GM12891 (cell line): ENCODE measurements around the gene FLNC.

Experiments used
- DNase-seq: peaks from one replicate; pipeline ENCODE4 v3.0.0; 2011; ENCODE audit warnings: low spot score; ENCODE audit not compliant: insufficient read length
- FAIRE-seq: peaks from 2 replicates; lab custom pipeline; 2011; peaks lifted over from hg19 to GRCh38; lab: Jason Lieb, UNC
- PAX5 ChIP-seq: IDR thresholded peaks from 2 replicates; pipeline ENCODE4 v1.6.1; 2011; ENCODE audit warnings: low read length, moderate library complexity, mild to moderate bottlenecking; ENCODE audit not compliant: insufficient read depth, severe bottlenecking
- POLR2A ChIP-seq: IDR thresholded peaks from 2 replicates; pipeline ENCODE4 v1.6.1; 2011; ENCODE audit warnings: low read depth, low read length, control low read depth
- POLR2AphosphoS5 ChIP-seq: IDR thresholded peaks from 2 replicates; pipeline ENCODE4 v1.6.1; 2011; ENCODE audit warnings: low read depth, low read length, control low read depth
- POU2F2 ChIP-seq: IDR thresholded peaks from 2 replicates; pipeline ENCODE4 v1.6.1; 2011; ENCODE audit warnings: low read depth, mild to moderate bottlenecking, control low read depth, low read length, moderate library complexity
- SPI1 ChIP-seq: IDR thresholded peaks from 2 replicates; pipeline ENCODE4 v1.6.1; 2011; ENCODE audit warnings: low read depth, low read length, control low read depth
- TAF1 ChIP-seq: IDR thresholded peaks from 2 replicates; pipeline ENCODE4 v1.6.1; 2011; ENCODE audit warnings: low read depth, low read length, control low read depth

Gene FLNC

DNA sequence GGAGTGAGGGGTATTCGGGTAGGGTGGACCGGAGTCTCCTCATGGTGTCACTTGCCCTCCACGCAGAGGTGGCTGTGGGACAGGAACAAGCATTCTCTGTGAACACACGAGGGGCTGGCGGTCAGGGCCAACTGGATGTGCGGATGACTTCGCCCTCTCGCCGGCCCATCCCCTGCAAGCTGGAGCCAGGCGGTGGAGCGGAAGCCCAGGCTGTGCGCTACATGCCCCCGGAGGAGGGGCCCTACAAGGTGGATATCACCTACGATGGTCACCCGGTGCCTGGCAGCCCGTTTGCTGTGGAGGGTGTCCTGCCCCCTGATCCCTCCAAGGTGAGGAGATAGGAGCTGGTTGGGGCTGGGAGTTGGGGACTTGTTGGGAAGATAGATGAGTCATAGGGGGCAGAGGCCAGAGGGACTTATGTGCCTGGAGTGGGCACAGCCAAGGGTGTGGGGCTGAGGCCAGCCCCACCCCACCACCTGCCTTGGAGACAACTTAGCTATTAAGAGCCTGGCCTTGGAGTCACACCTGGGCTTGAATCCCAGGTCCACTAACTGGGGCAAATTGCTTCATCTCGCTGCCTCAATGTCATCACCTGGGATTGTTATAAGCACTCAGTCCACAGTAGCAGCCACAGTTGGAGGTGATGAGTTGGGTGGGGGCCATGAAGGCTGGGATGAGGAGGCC is 13.9 kb downstream of the FLNC start:
- no peak for TF ChIP-seq POLR2AphosphoS5
- TF ChIP-seq POLR2A: no peak
- TF ChIP-seq TAF1: no peak
- TF ChIP-seq POU2F2: no peak
- no peak for TF ChIP-seq PAX5
- TF ChIP-seq SPI1: no peak
- DNase-seq (no peak), FAIRE-seq (no peak)

DNA sequence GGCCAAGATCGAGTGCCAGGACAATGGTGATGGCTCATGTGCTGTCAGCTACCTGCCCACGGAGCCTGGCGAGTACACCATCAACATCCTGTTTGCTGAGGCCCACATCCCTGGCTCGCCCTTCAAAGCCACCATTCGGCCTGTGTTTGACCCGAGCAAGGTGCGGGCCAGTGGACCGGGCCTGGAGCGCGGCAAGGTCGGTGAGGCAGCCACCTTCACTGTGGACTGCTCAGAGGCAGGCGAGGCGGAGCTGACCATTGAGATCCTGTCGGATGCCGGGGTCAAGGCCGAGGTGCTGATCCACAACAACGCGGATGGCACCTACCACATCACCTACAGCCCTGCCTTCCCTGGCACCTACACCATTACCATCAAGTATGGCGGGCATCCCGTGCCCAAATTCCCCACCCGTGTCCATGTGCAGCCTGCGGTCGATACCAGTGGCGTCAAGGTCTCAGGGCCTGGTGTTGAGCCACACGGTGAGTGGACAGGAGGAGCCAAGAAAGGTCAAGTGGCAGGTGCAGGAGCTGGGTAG is 14.6 kb downstream of the FLNC start:
- no peak for FAIRE-seq
- DNase-seq: no peak
- TF ChIP-seq POLR2A: no peak
- no peak for TF ChIP-seq PAX5

DNA sequence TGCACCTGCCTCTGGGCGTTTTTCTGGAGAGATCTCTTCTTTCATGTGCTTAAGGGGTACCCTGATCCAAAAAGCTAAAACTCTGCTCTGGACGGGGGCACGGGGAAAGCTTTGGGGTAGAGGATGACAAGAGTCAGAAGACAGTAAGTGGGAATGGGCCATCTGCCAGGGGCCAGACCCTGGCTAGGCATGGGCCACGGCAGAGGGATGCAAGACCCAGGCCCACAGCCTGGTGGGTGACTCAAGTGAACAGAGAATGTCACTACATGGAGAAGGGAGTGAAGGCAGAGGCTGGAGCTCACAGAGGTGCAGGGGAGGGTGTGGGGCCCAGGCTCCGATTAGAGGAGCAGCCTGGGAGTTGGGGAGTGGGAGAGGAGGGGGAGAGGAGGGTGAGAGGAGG is 15.3 kb downstream of the FLNC start:
- FAIRE-seq (no peak), DNase-seq (no peak)
- TF ChIP-seq POLR2A (no peak), POU2F2 (no peak), POLR2AphosphoS5 (no peak), PAX5 (no peak), SPI1 (no peak), TAF1 (no peak)

DNA sequence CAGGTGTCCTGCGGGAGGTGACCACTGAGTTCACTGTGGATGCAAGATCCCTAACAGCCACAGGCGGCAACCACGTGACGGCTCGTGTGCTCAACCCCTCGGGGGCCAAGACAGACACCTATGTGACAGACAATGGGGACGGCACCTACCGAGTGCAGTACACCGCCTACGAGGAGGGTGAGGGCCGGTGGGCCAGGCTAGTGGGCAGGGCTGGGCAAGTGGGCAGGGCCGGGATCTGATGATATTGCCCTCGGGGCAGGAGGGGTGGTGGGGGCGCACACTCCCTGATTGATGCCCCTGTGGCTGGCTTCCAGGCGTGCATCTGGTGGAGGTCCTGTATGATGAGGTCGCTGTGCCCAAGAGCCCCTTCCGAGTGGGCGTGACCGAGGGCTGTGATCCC is 15.8 kb downstream of the FLNC start:
- DNase-seq (no peak), FAIRE-seq (no peak)
- no peak for TF ChIP-seq POLR2AphosphoS5
- TF ChIP-seq POU2F2: no peak
- TF ChIP-seq SPI1: no peak
- no peak for TF ChIP-seq POLR2A
- no peak for TF ChIP-seq TAF1
- no peak for TF ChIP-seq PAX5

DNA sequence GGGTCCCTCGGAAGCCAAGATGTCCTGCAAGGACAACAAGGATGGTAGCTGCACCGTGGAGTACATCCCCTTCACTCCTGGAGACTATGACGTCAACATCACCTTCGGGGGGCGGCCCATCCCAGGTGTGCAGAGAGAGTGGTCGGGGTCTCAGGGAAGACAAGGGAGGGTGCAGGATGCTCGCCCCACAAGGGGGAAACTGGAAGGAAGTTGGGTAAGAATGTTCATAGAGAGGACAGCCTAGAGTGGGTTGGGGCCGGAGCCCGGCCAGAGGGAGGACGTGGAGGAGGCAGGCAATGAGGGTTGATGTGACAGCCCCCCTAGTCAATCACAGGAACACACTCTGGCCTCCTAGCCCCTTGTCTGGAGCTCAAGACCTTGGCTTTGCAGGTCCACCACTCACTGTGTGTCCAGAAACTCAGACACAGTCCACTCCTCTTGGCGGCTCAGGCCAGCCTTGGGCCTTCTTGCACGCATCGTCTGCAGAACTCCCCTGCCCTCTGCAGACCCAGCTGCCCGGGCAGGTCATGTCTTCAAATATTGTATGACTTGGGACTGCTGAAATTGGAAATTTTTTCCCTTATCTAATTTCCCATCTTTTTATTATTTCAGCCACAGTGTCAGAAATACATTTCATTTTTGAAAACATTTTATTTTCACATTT is 16.7 kb downstream of the FLNC start:
- DNase-seq: no peak
- no peak for TF ChIP-seq POLR2A
- TF ChIP-seq POU2F2: no peak
- TF ChIP-seq PAX5: no peak
- no peak for TF ChIP-seq POLR2AphosphoS5
- no peak for TF ChIP-seq SPI1
- no peak for TF ChIP-seq TAF1
- FAIRE-seq: no peak

DNA sequence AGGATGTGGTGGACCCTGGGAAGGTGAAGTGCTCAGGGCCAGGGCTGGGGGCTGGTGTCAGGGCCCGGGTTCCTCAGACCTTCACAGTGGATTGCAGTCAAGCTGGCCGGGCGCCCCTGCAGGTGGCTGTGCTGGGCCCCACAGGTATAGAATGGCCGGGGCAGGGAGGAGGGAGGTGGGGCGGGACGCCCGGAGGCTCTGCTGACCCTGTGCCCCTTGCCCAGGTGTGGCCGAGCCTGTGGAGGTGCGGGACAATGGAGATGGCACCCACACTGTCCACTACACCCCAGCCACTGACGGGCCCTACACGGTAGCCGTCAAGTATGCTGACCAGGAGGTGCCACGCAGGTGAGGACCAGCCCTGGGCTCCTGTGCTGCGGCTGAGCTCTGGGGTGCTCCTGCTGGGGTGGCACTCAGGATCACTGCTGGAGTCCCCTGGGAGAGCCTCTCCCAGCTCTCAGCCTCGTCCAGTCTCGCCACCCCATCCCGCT is 17.6 kb downstream of the FLNC start:
- TF ChIP-seq POLR2AphosphoS5 (no peak), PAX5 (no peak), POU2F2 (no peak)
- FAIRE-seq (no peak), DNase-seq (no peak)

DNA sequence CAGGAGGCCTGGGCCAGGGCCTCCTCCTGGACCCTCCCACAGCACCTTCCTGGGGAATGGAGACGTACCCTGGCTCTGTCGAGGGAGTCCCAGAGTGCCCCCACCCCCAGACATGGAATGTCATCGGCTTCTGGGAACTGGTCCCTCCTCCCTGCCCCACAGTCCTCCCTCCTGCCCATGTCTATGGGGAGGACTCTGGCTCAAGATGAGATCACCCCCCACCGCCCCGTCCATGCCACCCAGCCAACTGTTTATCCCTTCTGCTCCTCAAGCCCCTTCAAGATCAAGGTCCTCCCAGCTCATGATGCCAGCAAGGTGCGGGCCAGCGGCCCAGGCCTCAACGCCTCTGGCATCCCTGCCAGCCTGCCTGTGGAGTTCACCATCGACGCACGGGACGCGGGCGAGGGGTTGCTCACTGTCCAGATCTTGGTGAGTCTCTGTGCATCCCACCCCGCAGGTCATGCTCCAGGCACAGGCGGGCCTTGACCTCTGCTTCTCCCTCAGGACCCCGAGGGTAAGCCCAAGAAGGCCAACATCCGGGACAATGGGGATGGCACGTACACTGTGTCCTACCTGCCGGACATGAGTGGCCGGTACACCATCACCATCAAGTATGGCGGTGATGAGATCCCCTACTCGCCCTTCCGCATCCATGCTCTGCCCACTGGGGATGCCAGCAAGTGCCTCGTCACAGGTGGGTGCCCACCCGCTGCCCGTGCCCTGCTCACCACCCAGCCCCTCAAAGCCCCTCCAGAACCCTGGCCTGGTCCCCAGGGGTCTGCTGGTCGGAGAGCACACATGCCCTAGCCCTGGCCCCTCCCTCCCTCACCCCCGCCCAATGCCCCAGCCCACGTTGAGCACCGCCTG is 18.3 kb downstream of the FLNC start:
- FAIRE-seq (no peak), DNase-seq (no peak)
- no peak for TF ChIP-seq SPI1
- no peak for TF ChIP-seq PAX5
- TF ChIP-seq POLR2A: no peak
- TF ChIP-seq POLR2AphosphoS5: no peak
- TF ChIP-seq TAF1: no peak
- TF ChIP-seq POU2F2: no peak

DNA sequence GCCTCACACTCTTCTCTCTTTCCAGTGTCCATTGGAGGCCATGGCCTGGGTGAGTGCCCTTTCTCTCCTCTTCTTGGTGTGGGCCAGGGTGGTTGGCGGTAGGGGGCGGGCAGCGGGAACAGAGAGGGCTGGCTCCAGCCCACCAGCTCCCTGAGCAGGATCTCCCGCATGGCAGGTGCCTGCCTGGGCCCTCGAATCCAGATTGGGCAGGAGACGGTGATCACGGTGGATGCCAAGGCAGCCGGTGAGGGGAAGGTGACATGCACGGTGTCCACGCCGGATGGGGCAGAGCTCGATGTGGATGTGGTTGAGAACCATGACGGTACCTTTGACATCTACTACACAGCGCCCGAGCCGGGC is 18.9 kb downstream of the FLNC start:
- DNase-seq (no peak), FAIRE-seq (no peak)
- TF ChIP-seq POLR2AphosphoS5 (no peak), SPI1 (no peak)

DNA sequence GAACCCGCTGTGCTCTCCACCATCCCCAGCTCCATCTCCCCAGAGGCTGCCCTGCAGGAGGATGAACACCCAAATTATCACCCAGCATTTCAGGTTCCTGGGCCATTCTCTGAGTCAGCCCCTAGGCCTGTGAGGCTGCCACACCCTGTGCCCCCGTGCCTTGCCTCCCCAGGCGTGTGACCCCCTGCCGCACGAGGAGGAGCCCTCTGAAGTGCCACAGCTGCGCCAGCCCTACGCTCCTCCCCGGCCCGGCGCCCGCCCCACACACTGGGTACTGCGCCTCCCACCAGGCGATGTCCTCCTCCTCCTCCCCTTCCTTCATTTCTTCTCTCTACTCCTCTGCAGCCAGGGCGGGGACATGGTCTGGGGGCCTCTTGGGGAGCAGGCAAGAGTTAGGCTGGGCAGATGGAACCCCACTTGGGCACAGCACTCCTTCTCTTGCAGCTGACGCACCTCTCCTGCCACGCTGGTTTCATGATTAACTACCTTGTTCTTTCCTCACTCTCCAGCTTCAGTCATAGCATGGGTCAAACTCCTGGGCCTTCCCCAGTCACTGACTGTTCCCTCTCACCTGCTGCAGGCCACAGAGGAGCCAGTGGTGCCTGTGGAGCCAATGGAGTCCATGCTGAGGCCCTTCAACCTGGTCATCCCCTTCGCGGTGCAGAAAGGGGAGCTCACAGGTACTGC is 19.7 kb downstream of the FLNC start:
- FAIRE-seq: no peak
- TF ChIP-seq POLR2AphosphoS5 (no peak), TAF1 (no peak), SPI1 (no peak), POU2F2 (no peak), PAX5 (no peak), POLR2A (no peak)
- DNase-seq: no peak
